Stimulated activated naive B cell treated with anti-CD40 and anti-IgM and Interleukin-4, amounts not matched to agents 10 μg/mL and 1 μg/mL and 100 μg/mL, for 72 hours (primary cell): ENCODE measurements around the gene EFEMP1.
"Not testable (repeated sequence)": the region's sequence is repeated elsewhere in the genome, so short reads cannot be mapped to it uniquely, and the experiment has no call there.

ENCODE experiments used
- ATAC-seq, 2 donors: fragments of 150-1000 bp; cut with Tn5 transposase; replicated peaks; 2 replicates each; pipeline ENCODE4 v1.10.0; 2021; ENCODE audit warnings: moderate library complexity in 1 of 2
- DNase-seq: peaks from one replicate; pipeline ENCODE4 v3.0.0; 2021
- H3K27ac Mint-ChIP-seq: one replicate; pipeline ENCODE4 v1.8.0; 2022; ENCODE audit warnings: mild to moderate bottlenecking, mixed read lengths
- H3K27me3 Mint-ChIP-seq, 2 donors: one replicate each; pipeline ENCODE4 v1.8.0; 2022; ENCODE audit warnings: mixed read lengths in 2 of 2
- H3K36me3 Mint-ChIP-seq, 2 donors: one replicate each; pipeline ENCODE4 v1.8.0; 2022; ENCODE audit warnings: mixed read lengths in 2 of 2, mild to moderate bottlenecking in 1 of 2
- H3K4me1 Mint-ChIP-seq, 2 donors: one replicate each; pipeline ENCODE4 v1.8.0; 2022; ENCODE audit warnings: mixed read lengths in 2 of 2, mild to moderate bottlenecking in 1 of 2
- H3K4me3 Mint-ChIP-seq, 2 donors: one replicate each; pipeline ENCODE4 v1.8.0; 2022; ENCODE audit warnings: mild to moderate bottlenecking in 2 of 2, mixed read lengths in 2 of 2, moderate library complexity in 1 of 2
- H3K9me3 Mint-ChIP-seq, 2 donors: one replicate each; pipeline ENCODE4 v1.8.0; 2022; ENCODE audit warnings: mixed read lengths in 2 of 2, mild to moderate bottlenecking in 1 of 2

EFEMP1 gene

GRCh38 chr2:55831671-55832410 lies 91.7 kb downstream of the EFEMP1 start:
- H3K4me3 Mint-ChIP-seq, ATAC-seq, H3K27me3 Mint-ChIP-seq, H3K9me3 Mint-ChIP-seq, H3K4me1 Mint-ChIP-seq, DNase-seq, H3K27ac Mint-ChIP-seq, H3K36me3 Mint-ChIP-seq: not testable (repeated sequence)

GRCh38 chr2:55827855-55828254 lies 95.7 kb downstream of the EFEMP1 start:
- Mint-ChIP-seq H3K36me3 (no peaks in the 10 kb centered on the region), H3K4me1 (no peaks in the 10 kb centered on the region), H3K9me3 (peaks cover 0 to 2% of the 10 kb centered on the region in 2 donors), H3K27me3 (peaks cover 5 to 6% of the 10 kb centered on the region in 2 donors), H3K4me3 (no peak overlapping the region), H3K27ac (no peak overlapping the region)
- DNase-seq (no peak), ATAC-seq (no peak)

GRCh38 chr2:55827428-55827827 lies 96.2 kb downstream of the EFEMP1 start:
- H3K27ac Mint-ChIP-seq, H3K4me3 Mint-ChIP-seq, DNase-seq, H3K4me1 Mint-ChIP-seq, H3K27me3 Mint-ChIP-seq, ATAC-seq, H3K36me3 Mint-ChIP-seq, H3K9me3 Mint-ChIP-seq: not testable (repeated sequence)

- Mint-ChIP-seq H3K9me3 (no peaks in the 10 kb centered on the region), H3K4me3 (no peak overlapping the region), H3K27me3 (peaks cover 5 to 6% of the 10 kb centered on the region in 2 donors), H3K4me1 (no peaks in the 10 kb centered on the region), H3K27ac (no peak overlapping the region), H3K36me3 (no peaks in the 10 kb centered on the region)
- ATAC-seq (no peak), DNase-seq (no peak)
These were observed 97.3 kb downstream of the EFEMP1 start for GRCh38 chr2:55826246-55826645.

- no peaks in the 10 kb centered on the region for H3K9me3 Mint-ChIP-seq
- H3K27ac Mint-ChIP-seq: no peak overlapping the region
- no peak for ATAC-seq
- peaks cover 5 to 6% of the 10 kb centered on the region in 2 donors for H3K27me3 Mint-ChIP-seq
- H3K36me3 Mint-ChIP-seq: no peaks in the 10 kb centered on the region
- H3K4me1 Mint-ChIP-seq: no peaks in the 10 kb centered on the region
- H3K4me3 Mint-ChIP-seq: no peak overlapping the region
- no peak for DNase-seq
These were observed 99.0 kb downstream of the EFEMP1 start for GRCh38 chr2:55824551-55825096.
